ENCODE measurements around the gene R3HDM4.

The R3HDM4 gene

DNA sequence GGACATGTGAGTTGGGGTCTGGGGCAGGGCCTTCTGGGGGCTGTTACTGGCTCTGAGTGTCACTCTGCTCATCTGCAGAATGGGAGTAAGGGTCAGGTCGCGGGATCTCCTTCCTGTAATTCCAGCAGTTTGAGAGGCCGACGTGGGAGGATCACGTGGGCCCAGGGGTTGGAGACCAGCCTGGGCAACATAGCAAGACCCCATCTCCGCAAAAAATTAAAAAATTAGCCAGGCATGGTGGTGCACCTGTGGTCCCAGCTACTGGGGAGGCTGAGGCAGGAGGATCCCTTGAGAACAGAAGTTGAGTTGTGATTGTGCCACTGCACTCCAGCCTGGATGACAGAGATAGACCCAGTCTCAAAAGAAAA is 16.9 kb upstream of the R3HDM4 start:
- no peak for DNase-seq

- no peak for DNase-seq
Observed at GRCh38 chr19:929203-929890, 16.3 kb upstream of the R3HDM4 start.

GRCh38 chr19:928471-929202 is 15.6 kb upstream of the R3HDM4 start:
- no peak for DNase-seq

DNA sequence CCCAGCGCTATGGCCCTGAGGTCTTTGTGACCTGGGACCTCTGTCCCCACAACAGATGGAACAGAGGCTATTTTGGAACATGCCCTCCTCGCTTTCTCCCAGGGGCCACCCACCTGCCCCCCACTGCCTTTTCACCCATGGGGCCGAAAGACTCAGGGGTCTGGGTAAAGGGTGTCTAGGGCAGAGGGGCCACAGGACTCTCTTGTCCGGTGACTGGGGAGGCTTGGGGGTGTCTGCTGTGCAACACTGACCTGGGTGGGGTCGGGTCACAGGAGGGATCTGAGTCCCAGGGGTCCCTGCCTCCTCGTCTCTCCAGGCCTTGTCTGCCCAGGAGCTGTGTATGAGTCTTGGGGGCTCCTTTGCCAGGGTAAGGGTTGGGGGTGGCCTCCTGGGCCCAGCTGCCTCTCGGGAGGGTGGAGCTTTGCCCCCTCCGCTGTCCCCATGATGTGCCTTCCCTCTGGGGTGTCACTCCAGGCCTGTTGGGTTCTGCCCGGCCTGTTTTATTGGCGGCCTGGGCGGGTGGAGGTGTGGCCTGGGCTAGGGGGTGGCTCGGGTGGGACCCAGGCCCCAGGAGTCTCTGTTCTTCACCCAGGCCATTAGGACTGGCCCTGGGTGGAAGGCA is 14.9 kb upstream of the R3HDM4 start:
- DNase-seq, result no peak

DNA sequence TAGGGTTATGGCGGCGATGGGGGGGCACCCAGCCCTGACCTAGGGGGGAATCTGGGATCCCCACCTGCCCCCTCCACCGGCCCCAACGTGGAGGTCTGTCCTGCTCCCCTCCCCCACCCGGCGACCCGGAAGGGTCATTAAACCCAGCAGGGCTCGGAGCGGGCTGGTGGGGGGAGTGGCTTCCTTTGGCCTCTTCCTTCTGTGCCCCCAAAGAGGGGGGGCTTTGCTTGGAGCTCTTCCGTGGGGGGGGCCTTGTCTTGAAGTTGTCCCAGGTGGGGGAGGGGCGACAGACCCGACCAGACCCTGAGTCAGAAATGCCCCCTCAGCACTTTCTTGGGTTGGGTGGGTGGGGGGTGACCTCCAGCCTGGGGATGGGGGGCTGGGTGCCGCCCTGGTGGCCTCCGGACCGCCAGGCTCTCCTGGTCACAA is 14.3 kb upstream of the R3HDM4 start:
- no peak for DNase-seq

- peak; percentile 78 for DNase-seq
Observed at GRCh38 chr19:926589-927350, 13.8 kb upstream of the R3HDM4 start.

- DNase-seq, result no peak
Observed at GRCh38 chr19:926323-926588, 13.2 kb upstream of the R3HDM4 start.

- DNase-seq, result peak; percentile 82
Observed at GRCh38 chr19:925526-926322, 12.7 kb upstream of the R3HDM4 start, which contains the start of gene ARID3A. ARID3A (plus strand) TSS chr19:926035; CDS start chr19:929529, 3,494 bp downstream.

DNA sequence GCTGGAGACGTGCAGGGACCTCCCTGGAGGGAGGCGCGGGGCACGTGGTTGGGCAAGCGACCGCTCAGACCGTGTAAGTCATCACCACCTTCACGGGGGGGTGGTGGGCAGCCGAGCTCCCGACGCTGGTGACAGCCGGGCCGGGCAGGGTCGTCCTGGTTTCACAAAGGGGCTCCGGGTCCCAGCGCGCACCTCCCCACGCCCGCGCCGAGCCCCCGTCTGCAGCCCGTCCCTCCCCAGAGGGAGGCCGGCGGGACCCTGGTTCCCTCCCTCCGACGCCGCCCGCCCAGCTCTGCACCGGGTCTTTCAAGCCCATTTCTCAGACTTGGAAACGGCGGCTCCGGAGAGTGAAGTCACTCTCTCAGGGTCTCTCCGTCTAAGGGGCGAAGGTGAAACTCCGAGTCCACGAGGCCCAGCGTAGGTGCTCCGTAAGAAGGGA is 12.1 kb upstream of the R3HDM4 start:
- no peak for DNase-seq

- DNase-seq, result peak; percentile 78
Observed at GRCh38 chr19:924553-925086, 11.6 kb upstream of the R3HDM4 start.

DNA sequence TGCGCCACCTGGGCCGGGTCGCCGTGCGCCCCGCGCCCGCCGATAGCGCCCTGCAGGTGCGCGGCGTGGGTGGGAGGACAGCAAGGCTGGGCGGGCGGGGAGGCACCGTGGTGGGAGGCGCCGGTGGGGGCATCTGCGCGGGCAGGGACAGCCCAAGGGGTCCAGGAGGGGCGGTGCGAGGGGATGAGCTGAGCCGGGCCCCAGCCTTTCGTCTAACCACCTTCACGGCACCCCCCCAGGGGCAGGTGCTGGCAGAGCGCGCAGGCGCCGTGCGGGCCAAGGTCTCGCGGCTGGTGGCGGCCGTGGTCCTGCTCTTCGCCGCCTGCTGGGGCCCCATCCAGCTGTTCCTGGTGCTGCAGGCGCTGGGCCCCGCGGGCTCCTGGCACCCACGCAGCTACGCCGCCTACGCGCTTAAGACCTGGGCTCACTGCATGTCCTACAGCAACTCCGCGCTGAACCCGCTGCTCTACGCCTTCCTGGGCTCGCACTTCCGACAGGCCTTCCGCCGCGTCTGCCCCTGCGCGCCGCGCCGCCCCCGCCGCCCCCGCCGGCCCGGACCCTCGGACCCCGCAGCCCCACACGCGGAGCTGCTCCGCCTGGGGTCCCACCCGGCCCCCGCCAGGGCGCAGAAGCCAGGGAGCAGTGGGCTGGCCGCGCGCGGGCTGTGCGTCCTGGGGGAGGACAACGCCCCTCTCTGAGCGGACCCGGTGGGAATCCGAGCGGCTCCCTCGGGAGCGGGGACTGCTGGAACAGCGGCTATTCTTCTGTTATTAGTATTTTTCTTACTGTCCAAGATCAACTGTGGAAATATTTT is 7.2 kb upstream of the R3HDM4 start:
- peak; percentile 77 for DNase-seq

GRCh38 chr19:919199-920050 is 6.4 kb upstream of the R3HDM4 start:
- peak; percentile 72 for DNase-seq

DNA sequence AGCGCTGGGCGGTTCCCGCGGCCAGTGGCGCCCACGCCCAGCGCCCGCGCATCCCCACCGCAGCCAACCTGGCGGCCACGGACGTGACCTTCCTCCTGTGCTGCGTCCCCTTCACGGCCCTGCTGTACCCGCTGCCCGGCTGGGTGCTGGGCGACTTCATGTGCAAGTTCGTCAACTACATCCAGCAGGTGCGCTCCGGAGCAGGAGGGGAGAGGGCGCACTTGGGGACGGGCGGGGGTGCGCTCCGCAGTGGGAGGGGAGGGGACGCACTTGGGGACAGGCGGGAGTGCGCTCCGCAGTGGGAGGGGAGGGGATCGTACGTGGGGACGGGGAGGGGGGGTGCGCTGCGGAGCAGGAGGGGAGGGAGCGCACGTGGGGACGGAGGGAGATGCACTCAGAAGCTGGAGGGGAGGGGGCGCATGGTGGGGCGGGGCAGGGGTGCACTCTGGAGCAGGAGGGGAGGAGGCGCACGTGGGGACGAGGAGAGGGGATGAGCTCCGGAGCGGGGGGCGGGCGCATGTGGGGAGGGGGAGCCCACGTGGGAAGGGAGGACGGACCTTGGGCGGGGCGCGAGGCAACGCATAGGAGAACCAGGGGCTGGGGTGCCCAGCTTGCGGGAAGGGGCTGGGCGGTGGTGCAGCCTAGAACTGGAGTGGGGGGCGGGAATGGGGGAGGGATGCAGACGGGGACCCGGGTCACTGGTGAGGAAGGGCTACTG is 5.6 kb upstream of the R3HDM4 start:
- peak; percentile 72 for DNase-seq

GRCh38 chr19:918152-918437 is 5.1 kb upstream of the R3HDM4 start:
- no peak for DNase-seq

GRCh38 chr19:917323-918151 is 4.5 kb upstream of the R3HDM4 start, which contains the start of gene KISS1R:
KISS1R (plus strand) TSS chr19:917333; CDS start chr19:917503, 170 bp downstream.
- peak; percentile 48 for DNase-seq

DNA sequence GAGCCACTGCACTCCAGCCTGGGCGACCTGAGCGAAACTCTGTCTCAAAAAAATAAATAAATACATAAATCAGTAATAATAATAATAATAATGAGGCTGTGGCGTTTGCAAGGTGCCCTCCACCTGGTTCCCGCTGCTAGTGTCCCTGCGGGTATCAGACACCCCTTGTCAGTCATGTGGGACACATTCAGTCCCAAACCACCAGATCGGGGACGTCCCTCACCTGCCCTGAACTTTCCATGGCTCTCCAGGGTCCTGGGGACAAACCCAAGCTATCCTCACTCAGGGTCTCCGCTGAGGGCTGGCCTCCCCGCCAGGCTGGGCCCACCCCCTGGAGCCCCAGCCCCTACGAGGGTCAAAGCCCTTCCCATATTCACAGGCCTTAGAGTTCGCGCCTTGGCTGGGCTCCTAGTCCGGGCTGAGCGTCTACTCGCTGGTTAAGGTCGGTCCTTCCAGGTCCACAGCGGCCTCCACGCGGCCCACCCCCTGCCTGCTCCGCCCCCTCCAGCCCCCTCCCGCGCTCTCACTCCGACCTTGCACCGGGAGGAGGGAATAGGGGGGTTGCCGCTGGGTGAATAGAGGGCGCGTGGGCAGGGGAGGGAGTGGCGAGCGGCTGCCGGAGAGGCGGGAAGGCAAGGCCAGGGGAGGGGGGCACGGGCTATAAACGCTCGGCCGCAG is 3.8 kb upstream of the R3HDM4 start:
- peak; percentile 68 for DNase-seq

DNA sequence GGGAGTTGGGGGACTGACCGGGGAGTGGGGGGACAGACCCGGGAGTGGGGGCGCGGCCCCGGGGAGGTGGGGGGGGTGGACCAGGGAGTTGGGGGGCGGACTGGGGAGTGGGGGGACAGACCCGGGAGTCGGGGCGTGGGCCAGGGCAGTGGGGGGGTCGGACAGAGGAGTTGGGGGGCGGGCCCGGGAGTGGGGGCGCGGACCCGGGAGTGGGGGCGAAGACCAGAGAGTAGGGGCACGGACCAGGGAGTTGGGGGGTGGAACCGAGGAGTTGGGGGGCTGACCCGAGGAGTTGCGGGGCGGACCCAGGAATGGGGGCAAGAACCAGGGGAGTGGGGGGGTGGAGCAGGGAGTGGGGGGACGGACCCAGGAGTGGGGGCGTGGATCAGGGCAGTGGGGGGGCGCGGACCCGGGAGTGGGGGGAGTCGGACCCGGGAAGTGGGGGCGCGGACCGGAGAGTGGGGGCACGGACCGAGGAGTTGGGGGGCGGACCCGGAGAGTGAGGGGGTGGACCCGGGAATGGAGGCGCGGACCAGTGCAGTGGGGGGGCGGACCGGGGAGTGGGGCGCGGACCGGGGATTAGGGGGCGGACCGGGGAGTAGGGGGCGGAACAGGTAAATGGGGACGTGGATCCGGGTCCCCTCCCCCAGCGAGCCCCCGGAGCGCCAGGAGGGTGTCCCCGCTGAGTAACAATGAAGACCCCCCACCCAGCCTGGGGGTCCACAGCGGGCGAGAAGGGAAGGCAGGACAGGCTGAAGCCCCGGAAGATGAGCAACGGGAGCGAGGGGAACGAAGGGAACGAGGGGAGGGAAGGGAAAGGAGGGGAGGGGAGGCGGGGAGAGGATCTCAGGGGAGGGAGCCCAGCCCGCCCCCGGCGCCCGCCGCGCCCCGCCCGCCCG is 589 bp downstream of the R3HDM4 start:
- no peak for DNase-seq
